Fibroblast of skin of back (primary cell): ENCODE data around the gene FXYD7. TPM values are rescaled to one million over a fixed set of nuclear protein-coding genes. Genes with fewer than 3 reads are reported as not detected.
"Not testable (repeated sequence)": the region's sequence is repeated elsewhere in the genome, so short reads cannot be mapped to it uniquely, and the experiment has no call there.

Source experiments
- DNase-seq: peaks from one replicate; pipeline ENCODE4 v3.0.0-alpha.2; 2013
- polyA plus RNA-seq, 2 experiments: library from polyadenylated mRNA; unstranded; fragments of 120-200 nt; gene quantifications; one replicate each; pipeline ENCODE4 v1.2.1, GENCODE V29; 2013; ENCODE audit not compliant: insufficient read length in 2 of 2

FXYD7 gene
- 0.54 TPM for polyA plus RNA-seq (2013, experiment 1 of 2; ENCODE audit: insufficient read length)
- 0.24 TPM for polyA plus RNA-seq (2013, experiment 2 of 2; ENCODE audit: insufficient read length)

- DNase-seq, result no peak
These were observed at the start of gene FXYD7 for GRCh38 chr19:35143231-35143715. Gene FXYD7 (plus strand): TSS chr19:35143255. CDS start chr19:35143334, 79 bp downstream.

GRCh38 chr19:35093430-35093829 lies 49.6 kb upstream of the FXYD7 start:
- no peak for DNase-seq

GRCh38 chr19:35093941-35094647 lies 49.0 kb upstream of the FXYD7 start:
- no peak for DNase-seq

GRCh38 chr19:35094656-35095055 lies 48.4 kb upstream of the FXYD7 start:
- no peak for DNase-seq

- DNase-seq, result no peak
These were observed 47.2 kb upstream of the FXYD7 start for GRCh38 chr19:35095667-35096368.

GRCh38 chr19:35098413-35099049 lies 44.5 kb upstream of the FXYD7 start:
- DNase-seq, result no peak

- DNase-seq, result no peak
These were observed 43.7 kb upstream of the FXYD7 start for GRCh38 chr19:35099155-35099896.

GRCh38 chr19:35099897-35100275 lies 43.2 kb upstream of the FXYD7 start:
- no peak for DNase-seq

GRCh38 chr19:35100588-35101533 lies 42.2 kb upstream of the FXYD7 start:
- no peak for DNase-seq

GRCh38 chr19:35101949-35102348 lies 41.1 kb upstream of the FXYD7 start:
- not testable (repeated sequence) for DNase-seq

GRCh38 chr19:35103614-35104013 lies 39.4 kb upstream of the FXYD7 start:
- not testable (repeated sequence) for DNase-seq

- no peak for DNase-seq
These were observed 38.7 kb upstream of the FXYD7 start for GRCh38 chr19:35104361-35104760.

GRCh38 chr19:35105047-35105410 lies 38.0 kb upstream of the FXYD7 start:
- DNase-seq, result no peak

GRCh38 chr19:35105411-35106290 lies 37.4 kb upstream of the FXYD7 start:
- no peak for DNase-seq

GRCh38 chr19:35106291-35106583 lies 36.8 kb upstream of the FXYD7 start:
- no peak for DNase-seq

- no peak for DNase-seq
These were observed 36.0 kb upstream of the FXYD7 start for GRCh38 chr19:35106898-35107541.

- DNase-seq, result peak; percentile 23
These were observed 35.5 kb upstream of the FXYD7 start for GRCh38 chr19:35107545-35107944.

- DNase-seq, result no peak
These were observed 34.3 kb upstream of the FXYD7 start for GRCh38 chr19:35108730-35109129.

- DNase-seq, result no peak
These were observed 33.5 kb upstream of the FXYD7 start for GRCh38 chr19:35109395-35110112.
